EH (cell line): Measurements from ENCODE around the gene KLHL42.

ENCODE experiments used
- DNase-seq: peaks from one replicate; pipeline ENCODE4 v3.0.0-alpha.2; 2015; ENCODE audit warnings: low read depth

The KLHL42 gene

GRCh38 chr12:27780612-27781408 lies 777 bp downstream of the KLHL42 start:
- DNase-seq, result peak; percentile 75

- DNase-seq, result peak; percentile 29
Observed at GRCh38 chr12:27781680-27782079, 1.6 kb downstream of the KLHL42 start.

GRCh38 chr12:27782481-27782880 lies 2.4 kb downstream of the KLHL42 start:
- no peak for DNase-seq

GRCh38 chr12:27785882-27786570 lies 6.0 kb downstream of the KLHL42 start:
- peak; percentile 74 for DNase-seq

- DNase-seq, result peak; percentile 46
Observed at GRCh38 chr12:27787559-27787958, 7.5 kb downstream of the KLHL42 start.

- DNase-seq, result no peak
Observed at GRCh38 chr12:27790179-27790578, 10.1 kb downstream of the KLHL42 start.

- DNase-seq, result no peak
Observed at GRCh38 chr12:27794818-27795584, 15.0 kb downstream of the KLHL42 start.

GRCh38 chr12:27796128-27796527 lies 16.1 kb downstream of the KLHL42 start:
- no peak for DNase-seq

- no peak for DNase-seq
Observed at GRCh38 chr12:27797301-27798025, 17.4 kb downstream of the KLHL42 start.

- no peak for DNase-seq
Observed at GRCh38 chr12:27800819-27801218, 20.8 kb downstream of the KLHL42 start.

- no peak for DNase-seq
Observed at GRCh38 chr12:27801630-27802029, 21.6 kb downstream of the KLHL42 start.

- DNase-seq, result no peak
Observed at GRCh38 chr12:27802511-27802910, 22.5 kb downstream of the KLHL42 start.

- DNase-seq, result no peak
Observed at GRCh38 chr12:27802936-27803335, 22.9 kb downstream of the KLHL42 start.

GRCh38 chr12:27805238-27805637 lies 25.2 kb downstream of the KLHL42 start:
- no peak for DNase-seq

- no peak for DNase-seq
Observed at GRCh38 chr12:27806259-27806658, 26.2 kb downstream of the KLHL42 start.

- DNase-seq, result no peak
Observed at GRCh38 chr12:27807063-27807703, 27.1 kb downstream of the KLHL42 start.

- no peak for DNase-seq
Observed at GRCh38 chr12:27808841-27809240, 28.8 kb downstream of the KLHL42 start.

- DNase-seq, result no peak
Observed at GRCh38 chr12:27810756-27811155, 30.7 kb downstream of the KLHL42 start.

- DNase-seq, result no peak
Observed at GRCh38 chr12:27812502-27812901, 32.5 kb downstream of the KLHL42 start.

GRCh38 chr12:27814411-27814810 lies 34.4 kb downstream of the KLHL42 start:
- DNase-seq, result no peak

- DNase-seq, result peak; percentile 41
Observed at GRCh38 chr12:27814851-27815591, 35.0 kb downstream of the KLHL42 start.
